CD4-positive, alpha-beta T cell treated with Interleukin-10 for 1 hour (primary cell): ENCODE results near the gene HOXC6.

ENCODE experiments used
- DNase-seq: peaks from one replicate; pipeline ENCODE4 v3.0.0-alpha.2; 2020

HOXC6 gene

GRCh38 chr12:54028314-54029201 lies at the start of gene HOXC6:
Gene HOXC6, plus strand, starts transcription at chr12:54028440. Its CDS starts 82 bp downstream, at chr12:54028522.
- DNase-seq: no peak

GRCh38 chr12:53978477-53979356 lies 49.5 kb upstream of the HOXC6 start:
- DNase-seq: no peak

DNA sequence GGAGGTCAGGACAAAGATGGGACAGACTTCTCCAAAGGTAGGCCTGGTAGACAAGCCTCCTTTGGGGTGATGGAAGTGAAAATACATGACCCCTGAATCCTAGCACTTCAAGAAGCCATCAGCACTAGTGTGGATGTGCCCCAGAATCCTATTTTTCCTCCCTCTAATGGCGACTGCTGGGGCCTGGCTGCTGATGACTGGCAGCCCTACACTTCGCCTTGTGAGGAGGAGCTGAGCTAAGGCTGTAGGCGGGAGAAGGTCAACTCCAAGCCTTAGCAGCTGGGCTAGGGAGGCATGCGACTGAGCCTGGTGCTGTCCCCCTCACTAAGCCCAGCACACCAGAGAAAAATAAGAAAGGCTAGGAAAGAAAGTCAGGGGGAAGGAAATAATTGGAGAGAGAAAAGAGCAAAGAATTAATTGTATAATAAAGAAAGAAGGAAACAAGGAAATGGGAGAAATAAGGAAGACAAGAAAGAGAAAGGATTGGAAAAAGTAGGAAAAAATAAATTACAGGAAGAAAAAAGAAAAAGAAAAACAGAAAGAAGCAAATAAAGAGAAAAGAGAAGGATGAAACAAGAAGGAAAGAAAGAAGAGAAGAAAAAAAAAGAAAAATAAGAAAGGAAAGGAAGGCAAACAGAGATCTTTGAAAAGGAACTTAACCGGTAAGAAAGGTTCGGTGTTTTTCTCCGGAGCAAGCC lies 48.0 kb upstream of the HOXC6 start:
- DNase-seq: no peak

DNA sequence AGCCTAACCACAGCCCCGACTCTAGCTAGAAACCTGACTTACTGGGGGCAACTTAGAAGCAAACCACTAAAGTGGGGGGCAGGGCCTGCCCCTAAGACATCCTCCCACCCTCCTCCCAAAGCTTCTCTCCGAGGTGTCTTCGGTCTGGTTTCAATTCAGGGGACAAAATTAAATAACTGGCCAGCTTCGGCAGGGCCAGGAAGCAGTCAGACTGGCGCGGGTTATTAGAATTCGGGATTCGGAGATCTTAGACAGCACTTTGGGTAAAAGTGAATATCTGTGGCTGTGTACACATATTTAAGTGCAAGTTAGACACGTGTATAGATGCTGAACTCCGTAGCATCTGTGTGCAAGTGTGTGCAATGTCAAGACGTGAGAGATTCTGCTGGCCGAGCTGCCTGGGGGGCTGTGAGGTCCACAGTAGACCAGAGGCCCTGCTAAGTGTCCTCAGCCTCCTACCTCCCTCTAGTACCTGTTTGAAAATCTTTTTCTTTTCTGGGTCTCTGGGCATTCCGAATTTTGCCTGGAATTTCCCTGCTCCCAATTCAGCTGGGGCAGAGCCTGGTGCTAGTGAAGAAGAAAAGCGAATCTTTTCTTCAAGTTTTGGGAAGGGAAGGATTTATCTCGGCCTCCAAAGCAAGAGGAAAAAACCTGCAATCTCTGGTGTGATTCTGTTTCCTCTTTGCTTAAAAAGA lies 47.3 kb upstream of the HOXC6 start:
- no peak for DNase-seq

- no peak for DNase-seq
These were observed 46.3 kb upstream of the HOXC6 start for GRCh38 chr12:53981634-53982565.

DNA sequence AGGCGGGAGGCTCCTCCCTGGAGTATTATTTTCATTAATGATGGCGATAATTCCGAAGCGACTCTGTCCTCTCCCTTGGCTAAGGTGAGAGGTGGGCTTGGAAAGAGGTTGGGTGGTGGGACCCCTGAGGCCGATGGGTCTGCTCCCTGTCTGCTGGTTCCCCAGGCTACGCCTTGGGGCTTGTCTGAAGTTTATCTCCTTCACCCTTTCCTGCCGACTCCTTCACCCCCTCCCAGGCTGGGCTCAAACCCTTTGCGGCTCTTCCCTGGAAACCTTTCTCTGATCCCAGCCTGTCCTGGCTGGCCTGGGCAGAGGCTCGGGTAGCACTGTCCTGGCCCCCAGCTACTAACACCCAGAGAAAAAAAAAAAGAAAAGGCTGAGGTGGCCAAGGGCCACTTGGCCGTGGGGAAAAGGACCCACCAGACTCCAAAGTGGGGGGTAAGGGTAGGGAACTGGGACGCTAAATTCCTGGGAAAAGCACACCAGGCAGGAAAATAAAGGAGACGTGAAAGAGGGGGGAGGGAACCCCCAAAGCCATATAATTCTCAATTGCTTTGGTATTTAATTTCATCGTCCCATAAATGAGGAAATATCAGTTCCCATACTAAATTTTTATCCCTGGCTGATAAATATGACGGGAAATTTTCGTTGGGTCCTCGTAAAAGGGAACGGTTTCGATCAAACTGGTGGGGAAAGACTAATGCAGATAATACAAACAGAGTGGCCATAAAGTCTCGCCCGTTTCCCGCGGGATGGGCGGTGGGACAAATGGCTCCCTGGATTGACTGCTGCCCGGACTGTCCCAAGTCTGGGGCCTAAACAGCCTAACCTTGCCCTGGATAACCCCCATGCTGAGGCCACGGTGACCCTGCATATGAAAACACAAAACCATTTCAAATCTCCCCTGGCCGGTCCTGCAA lies 45.3 kb upstream of the HOXC6 start:
- no peak for DNase-seq

DNA sequence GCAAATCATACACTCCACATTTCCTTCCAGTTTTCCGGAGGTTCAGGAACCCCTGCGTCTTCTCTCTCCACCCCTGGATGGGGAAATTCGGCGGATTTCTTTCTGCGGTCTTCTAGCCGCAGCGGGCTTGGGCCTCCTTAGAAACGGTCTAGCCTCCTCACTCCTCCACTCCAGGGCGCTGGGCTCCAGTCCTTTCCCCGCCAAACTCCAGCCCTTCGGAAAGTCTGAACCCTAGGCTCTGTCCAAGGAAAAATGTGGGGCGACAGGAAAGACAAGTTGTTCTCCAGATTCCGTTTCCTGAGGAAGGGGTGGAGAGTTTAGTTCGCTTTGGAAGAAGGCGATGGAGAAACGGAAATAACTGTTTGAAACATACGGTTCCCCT lies 44.7 kb upstream of the HOXC6 start:
- DNase-seq: no peak

DNA sequence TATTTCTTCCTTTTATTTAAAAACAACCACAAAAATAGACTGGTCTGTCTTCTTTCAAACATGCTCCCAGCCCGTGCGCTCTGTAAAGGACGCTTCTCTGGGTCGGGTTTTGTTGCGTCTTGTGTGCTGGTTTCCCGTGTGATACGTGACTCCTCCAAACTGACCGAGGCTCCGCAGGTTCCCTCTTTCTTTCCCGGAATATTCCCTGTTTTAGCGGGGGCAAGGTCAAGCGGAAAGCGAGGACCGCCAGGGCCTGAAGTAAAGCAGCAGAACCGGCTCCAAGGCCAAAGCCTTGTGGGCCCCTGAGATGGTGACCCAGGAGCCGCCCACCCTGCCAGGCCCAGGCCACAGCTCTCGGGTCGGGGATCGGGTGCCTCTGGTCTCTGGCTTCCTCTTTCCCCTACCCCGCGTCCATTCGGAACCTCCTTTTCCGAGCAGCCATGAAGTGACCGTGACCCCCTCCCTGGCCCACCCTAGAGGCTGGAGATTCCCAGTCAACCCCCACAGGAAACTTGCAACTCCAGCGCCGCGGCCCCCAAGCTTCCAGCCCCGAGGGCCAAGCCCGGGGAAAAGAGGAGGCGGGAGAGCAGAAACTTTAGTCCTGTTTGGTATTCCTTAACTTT lies 44.2 kb upstream of the HOXC6 start:
- no peak for DNase-seq

GRCh38 chr12:53984901-53985691 lies 43.1 kb upstream of the HOXC6 start, which contains the start of gene HOXC10:
Gene HOXC10, plus strand, starts transcription at chr12:53985146. Its CDS starts 114 bp downstream, at chr12:53985260.
- peak; percentile 73 for DNase-seq

- no peak for DNase-seq
These were observed 42.6 kb upstream of the HOXC6 start for GRCh38 chr12:53985692-53985993.

DNA sequence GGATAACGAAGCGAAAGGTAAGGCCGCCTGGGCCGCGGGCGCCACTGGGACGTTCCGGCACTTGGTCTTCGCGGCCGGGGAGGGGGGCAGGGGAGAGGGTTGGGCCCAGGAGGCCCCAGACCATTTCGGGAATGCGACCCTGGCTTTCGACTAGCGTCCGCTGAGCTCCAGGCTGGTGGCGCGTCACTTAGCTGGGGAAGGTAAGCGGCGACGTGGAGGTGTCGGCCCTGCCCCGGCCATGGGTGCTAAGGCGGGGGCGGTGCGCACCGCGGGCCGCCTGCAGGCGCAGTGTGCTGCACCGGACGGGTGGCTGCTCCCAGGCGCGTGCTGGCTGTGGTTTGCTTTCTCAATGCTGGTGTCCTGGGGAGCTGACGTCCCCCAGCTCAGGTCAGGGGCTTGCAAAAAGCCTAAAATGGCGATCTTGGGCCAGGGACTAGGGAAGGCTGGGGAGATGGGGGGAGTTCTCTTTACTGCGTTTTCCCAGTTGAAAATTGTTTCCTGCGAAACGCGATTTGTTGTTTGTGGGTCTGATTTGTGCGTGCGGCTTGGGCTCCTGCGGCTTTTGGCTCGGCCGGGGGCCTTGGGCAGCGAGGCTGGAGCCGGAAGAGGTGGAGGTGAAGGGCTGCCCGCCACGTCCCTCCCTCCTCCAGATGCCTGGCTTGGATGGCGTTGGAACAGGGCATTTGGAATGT lies 42.1 kb upstream of the HOXC6 start:
- no peak for DNase-seq

DNA sequence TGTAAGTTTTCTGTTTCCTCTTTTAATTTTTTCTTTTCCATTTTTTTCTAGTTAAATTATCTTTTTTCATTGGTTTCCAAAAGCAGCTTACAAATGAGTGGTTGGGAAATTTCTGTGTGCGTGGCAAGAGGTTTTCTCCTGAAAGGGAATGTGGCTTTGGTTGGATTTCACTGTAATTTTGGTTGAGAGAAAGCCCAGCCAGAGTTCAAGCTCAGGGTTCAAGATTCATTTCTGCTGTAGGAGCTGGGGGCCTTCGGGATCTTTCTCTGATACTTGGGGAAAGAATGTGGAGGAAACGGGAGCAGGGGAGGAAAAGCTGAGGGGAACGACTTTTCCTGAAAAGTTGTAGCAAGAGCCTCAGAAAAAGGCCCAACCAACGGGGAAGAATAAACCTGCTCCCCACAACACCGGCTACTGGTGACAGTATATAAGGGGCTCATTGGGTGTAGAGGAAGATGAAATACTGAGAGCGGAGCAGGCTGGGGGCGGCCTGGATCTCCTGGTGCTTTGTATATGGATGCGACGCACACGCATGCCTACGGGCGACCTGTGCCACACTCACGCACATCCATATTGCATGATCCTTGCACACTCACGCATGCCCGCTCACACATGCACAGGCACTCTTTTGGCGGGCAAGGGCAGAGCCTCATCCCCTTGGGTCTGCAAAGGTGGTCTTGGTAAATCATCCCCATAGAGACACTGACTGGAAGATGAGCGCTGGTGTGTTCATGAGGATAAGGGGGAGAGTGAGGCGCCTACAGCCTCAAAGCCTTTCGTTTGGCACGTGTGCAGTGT lies 41.4 kb upstream of the HOXC6 start:
- DNase-seq: no peak

GRCh38 chr12:53987787-53988230 lies 40.4 kb upstream of the HOXC6 start:
- no peak for DNase-seq

GRCh38 chr12:53988541-53989226 lies 39.6 kb upstream of the HOXC6 start:
- DNase-seq: no peak

GRCh38 chr12:53989227-53990113 lies 38.8 kb upstream of the HOXC6 start:
- DNase-seq: peak; percentile 44
